C4-2B (cell line): ENCODE data around the gene RNF125.

ENCODE experiments used
- ZFX ChIP-seq: fragments of 450-650 bp; IDR thresholded peaks from 2 replicates; pipeline ENCODE4 v1.6.1; 2017
- TF ChIP-seq, protein P1 (sequence below): fragments of 450-650 bp; conservative IDR thresholded peaks from 2 replicates; pipeline ENCODE4 v1.5.1; 2017; ENCODE audit warnings: mild to moderate bottlenecking

DNA sequence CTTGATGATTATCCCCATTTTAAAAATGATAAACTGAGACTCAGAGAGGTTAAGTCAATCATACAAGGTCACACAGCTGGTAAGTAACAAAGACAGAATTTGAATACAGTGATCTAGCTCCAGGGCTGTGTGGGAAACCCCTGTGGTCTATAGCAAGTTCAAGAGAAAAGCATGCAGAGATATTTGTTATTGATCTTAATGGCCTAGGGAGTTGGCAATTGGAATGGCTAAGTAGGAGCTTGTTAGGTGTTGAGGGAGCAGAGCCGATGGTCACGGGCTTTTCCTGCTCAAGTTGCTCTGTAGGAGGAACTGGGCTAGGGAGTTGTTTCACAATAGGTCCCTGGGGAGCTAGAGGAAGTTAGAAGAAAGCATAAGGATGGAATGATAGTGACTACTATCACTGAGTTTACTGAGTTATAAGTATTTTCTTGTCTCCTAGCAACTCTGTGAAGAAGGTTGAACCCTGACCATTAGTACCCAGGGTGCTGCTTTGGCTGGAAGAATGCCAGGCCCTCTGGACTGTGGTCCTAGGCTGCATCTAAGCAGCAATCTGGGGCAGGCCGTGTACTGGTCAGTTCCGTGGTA lies 30.0 kb downstream of the RNF125 start:
- TF ChIP-seq, protein P1, sequence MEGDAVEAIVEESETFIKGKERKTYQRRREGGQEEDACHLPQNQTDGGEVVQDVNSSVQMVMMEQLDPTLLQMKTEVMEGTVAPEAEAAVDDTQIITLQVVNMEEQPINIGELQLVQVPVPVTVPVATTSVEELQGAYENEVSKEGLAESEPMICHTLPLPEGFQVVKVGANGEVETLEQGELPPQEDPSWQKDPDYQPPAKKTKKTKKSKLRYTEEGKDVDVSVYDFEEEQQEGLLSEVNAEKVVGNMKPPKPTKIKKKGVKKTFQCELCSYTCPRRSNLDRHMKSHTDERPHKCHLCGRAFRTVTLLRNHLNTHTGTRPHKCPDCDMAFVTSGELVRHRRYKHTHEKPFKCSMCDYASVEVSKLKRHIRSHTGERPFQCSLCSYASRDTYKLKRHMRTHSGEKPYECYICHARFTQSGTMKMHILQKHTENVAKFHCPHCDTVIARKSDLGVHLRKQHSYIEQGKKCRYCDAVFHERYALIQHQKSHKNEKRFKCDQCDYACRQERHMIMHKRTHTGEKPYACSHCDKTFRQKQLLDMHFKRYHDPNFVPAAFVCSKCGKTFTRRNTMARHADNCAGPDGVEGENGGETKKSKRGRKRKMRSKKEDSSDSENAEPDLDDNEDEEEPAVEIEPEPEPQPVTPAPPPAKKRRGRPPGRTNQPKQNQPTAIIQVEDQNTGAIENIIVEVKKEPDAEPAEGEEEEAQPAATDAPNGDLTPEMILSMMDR, result no peak
- TF ChIP-seq ZFX, result no peak
